NCI-H1092 (cell line): ENCODE data around the gene CTNNA2.
A peak's percentile ranks its signal among the peaks of the same experiment; 100 is the strongest.

Experiments used
- DNase-seq: peaks from one replicate; lab custom pipeline; 2025; lab: John Stamatoyannopoulos, UW

Gene CTNNA2

DNA sequence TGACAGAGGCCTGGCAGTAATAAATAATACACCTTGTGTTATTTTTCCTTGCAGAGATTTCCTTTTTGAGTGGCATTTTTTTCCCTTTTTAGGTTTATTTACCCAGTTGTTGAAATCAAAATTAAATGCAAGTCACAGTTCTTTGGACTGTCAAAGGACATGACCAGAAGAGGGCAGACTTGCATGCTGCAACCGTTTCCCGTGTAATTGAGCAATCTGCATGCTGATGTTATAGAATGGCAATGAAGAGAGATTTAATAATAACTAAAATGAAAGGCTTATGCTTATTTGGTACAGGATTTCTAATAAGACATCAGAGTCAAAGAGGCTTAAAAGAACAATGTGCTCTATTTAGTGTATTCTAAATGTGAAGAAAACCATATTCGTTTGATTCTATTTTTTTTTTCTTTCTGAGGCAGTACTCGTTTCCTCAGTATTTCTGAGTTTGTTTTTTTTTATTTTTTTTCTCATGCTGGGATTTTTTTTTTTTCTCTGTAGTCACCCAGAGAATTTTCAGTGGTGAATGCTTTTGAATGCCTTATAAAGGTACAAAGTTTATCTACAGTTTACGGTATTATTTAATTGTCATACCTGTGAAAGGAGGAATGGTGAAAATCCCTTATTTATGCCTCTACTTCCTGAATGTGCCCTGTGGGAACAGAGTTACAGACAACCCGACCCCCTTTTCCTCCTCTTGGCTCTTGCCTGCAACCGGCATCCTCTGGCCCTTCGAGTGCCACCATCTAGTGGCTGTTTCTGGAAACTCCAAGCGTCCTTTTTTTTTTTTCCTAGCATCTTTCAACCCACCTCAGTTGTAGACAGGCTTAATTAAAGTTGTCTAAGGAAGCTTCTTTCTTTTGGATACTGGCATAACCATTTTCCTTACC is 423.2 kb downstream of the CTNNA2 start:
- DNase-seq = peak; percentile 10

DNA sequence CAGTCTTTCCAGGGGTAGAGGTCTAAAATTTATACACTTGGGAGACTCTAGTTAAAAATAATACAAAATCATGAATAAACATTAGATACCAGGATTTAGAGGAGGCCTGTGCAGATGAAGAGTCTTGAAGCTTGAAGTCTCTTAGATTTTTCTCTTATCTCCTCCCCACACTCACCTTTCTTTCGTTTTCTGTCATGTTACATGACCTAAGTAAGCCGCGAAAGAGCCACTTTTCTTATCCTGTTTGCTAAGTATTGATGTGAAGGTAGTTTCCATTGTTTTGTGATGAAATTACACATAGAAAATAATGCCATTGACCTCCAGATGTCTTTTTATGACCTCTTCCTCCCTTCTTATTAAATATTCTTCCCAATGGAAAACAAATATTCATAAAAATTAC is 423.9 kb downstream of the CTNNA2 start:
- no peak for DNase-seq

DNA sequence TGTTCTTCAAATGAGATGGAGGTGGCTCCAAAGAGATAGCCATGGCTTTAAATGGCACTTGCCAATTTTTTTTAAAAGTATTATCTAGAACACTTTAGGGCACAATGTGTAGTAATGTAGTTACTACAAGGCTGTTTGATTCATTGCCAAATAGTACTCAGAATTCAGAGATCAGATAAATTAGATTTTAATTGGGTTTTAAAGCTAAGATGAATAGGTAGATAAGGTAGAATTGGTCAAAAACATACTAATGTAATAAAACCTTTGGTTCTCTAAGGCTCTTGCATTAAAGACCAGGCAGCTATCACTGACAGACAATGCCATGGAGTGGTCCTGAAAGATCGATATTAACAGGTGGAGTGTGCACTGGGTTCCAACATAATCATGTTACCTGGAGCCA is 425.8 kb downstream of the CTNNA2 start:
- DNase-seq = no peak

DNA sequence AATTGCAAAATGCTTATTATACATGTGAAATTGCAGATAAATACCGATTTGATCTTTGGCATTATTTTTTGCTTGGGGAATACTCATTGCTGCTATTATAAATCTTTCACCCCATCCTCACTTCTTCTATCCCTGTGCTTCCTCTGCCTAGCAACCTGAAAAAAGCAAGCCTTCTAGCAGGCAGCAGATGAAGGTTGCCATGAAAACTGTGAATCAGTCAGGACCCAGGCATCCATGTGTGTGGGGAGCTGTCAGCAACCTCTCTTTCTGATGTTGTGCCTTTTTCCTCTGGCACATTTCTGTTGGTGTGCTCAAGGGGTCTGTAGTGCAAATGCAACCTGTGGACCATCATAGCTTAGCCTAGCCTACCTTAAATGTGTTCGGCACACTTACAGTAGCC is 427.5 kb downstream of the CTNNA2 start:
- DNase-seq = no peak

DNA sequence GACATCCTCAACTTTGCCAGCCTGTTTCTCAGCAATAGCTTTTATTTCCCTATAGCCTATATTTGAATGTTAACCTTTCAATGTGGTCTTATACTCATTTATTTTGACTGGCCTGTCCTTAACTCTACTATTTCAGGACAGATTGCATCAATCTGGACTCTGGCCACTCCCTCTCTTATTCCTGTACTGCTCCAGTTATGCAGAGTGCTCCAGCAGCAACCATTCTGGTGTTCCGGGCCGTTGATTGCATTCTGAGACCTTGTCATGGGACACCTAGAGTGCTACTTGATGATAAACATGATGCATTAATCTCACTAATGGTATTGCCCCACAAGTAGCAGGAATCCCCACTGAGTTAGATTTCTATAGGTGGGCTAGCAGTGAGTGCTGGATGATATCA is 428.3 kb downstream of the CTNNA2 start:
- DNase-seq = no peak

DNA sequence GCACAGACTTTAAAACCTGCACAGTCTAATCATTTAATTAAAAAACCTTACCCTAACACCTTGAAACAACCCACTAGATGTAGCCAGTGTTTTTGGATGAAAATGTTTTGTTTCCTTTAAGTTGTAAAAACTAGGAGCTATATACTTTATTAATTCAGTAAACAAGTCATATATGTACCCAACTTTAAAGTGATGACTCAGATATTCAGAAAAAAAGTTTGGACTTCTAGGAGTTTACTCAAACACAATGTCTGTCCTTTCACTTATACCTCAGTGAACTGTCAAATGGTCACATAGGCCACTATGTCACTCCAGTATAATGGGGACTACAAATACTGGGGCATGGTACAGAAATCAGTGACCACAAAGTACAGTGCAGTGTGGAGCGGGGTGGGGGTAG is 431.4 kb downstream of the CTNNA2 start:
- DNase-seq = no peak

DNA sequence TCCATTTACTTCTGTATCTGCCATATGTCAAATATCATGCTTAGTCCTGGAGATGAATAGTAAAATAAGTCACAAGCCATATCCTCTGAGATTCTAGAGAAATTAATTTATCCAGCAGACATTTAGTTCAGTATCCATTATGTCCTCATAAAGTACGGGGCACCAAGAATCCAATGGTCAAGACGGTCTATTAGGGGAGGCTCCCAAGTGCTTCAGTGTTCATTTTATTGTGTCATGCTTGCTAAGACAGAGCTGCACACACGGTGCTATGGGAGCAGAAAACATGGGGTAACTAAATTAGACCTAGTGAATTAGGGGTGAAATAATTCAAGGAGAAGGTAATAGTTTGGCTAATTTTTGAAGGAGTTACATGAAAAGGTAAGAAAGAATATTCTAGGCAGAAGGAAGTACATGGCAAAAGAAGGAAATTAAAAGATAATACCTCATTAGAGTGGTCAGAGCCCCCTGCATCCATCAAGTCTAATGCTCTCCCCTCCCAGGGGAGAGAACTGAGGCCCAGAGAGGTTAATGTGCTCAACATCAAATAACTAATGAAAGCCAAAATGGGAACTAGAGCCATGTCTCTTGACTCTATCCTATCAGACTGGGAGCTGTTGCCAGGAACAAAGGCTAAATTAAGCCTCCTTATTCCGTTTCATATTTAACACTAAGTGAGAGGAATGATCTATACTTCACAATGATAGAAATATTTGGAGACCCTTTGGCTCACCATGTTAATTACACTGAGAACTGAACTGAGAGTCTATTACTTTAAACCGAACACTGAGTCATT is 433.0 kb downstream of the CTNNA2 start:
- no peak for DNase-seq

DNA sequence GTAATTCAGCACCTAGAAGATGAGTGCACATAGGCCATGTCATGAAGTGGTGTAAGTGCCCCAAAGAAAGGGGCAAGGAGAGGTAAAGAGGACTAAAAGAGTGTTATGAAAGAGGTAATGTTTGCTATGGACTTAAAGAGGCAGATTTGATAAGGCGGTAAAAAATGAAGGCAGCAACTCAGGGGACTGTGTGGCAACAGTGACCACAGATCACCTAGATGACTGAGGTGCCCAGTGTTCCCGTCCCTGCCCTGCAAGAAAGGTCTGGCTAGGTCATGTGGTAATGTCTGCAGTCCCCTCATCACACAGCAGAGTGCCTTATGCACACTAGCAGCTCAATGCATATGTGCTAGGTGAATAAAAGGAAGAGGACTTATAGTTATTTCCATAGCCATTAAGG is 434.9 kb downstream of the CTNNA2 start:
- no peak for DNase-seq

DNA sequence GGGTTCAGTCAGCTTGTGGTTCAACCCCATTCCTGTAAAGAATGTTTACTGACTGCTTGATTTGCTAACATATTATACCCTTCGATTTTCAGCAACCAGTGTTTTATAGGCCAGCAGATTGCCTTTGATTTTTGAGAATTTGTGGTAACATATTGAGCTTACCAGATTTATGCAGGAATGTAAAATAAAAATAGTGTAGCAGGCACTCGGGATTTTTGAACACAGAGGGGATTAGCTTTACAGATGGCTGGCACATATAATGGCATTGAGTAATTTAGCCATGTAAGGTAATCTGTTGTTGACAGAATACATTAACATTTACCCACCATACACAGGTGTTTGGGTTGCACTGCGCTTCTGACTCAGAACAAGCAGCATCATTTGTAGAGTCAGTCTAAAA is 437.7 kb downstream of the CTNNA2 start:
- no peak for DNase-seq

DNA sequence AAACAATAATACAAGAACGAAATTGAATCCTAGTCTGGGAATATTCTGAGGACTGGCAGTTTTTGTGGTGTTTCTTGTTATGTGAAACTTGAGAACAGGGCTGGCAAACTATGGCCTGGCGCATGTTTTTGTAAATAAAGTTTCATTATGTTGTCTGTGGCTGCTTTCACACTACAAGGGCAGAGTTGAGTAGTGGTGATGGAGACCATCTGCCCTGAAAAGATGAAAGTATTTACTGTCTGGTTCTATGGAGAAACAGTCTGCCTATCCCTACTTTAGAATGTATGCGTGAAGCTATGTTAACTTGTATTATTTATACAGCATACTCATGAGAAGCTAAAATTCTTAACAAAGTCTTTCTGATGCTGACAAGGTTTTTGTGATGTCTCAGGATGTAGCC is 439.8 kb downstream of the CTNNA2 start:
- DNase-seq = no peak

DNA sequence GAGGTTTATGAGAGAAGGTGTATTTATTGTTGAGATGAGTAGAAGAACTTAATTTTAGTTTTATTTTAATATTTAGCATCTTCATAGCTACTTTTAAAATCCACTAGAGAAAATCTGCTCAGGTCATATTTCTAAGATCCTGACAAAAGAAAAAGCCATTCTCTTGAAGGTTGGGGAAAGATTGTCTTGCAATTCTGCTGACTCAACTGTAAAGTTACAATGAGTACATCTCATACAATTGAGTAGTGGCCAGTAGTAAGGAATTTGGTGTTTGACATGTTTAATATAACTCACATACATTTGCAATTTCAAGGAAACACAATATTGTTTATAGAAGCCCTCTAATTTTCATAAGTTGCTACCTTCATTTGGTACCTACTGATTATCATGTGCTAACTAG is 447.2 kb downstream of the CTNNA2 start:
- DNase-seq = no peak

DNA sequence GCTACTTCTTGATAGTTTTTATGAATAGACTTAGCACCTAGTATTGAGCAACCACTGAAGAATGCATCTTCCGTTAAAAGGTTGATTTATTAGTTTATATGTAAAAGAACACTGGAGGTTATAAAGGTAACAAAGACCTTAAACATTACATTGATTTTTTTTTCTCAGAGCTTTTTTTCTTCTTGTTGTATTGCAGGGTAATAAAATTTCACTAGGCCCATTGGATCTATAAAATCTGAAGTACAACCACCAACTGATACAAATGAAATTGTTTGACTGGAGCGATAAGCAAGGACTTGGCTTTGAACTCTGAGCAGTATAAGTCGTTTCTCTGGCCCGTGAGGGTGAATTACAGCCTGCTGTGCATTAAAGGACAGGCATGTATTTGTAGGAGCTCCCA is 447.7 kb downstream of the CTNNA2 start:
- DNase-seq = no peak

DNA sequence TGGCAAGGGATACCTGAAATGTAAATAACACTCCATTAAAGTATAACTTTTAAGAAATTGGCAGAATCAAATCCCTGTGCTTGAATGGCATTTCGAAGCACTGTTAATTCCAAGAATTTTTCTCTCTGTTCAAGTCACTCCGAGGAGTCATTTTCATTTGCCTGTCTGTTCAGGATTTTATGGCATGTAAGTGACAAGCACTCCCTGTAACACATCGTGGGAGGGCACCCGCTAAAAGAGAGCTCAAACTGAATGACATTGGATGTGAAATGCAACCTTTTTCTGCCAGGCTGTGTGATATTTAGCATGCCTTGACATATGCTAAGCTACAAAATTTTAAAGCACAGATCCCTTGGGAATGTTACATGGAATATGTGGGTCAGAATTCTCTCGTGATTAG is 452.1 kb downstream of the CTNNA2 start:
- no peak for DNase-seq

DNA sequence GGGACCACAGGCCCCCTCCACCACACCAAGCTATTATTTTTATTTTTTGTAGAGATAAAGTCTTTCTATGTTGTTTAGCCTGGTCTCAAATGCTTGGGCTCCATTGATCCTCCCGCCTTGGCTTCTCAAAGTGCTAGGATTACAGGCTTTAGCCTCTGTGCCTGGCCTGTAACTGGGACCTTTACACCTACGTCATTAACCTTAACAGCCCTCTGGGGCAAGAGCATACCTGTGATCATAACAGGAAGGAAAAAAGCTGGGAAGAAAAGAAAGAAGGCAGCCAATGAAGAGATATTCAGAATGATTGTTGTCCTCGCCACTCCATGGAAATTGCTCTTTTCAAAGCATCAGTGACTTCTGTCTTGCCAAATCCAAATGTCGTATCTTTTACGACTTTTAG is 453.5 kb downstream of the CTNNA2 start:
- no peak for DNase-seq

DNA sequence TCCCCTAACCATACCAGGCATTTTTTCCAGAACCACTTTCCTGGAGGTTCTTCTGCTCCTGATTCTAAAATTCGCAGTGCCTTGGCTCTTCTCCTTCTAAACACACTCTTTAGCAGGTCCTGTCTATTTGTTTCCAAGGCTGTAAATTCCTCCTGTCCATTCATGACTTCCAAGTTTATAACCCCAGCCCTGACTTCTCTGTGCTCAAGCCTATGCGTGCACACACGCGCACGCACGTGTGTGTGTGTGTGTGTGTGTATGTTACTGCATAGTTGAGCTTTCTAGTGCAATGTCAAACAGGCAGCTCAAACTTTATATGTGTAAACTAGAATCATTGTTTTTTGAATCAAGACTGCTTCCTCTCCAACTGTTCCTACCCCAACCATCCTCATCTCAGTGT is 454.0 kb downstream of the CTNNA2 start:
- no peak for DNase-seq

DNA sequence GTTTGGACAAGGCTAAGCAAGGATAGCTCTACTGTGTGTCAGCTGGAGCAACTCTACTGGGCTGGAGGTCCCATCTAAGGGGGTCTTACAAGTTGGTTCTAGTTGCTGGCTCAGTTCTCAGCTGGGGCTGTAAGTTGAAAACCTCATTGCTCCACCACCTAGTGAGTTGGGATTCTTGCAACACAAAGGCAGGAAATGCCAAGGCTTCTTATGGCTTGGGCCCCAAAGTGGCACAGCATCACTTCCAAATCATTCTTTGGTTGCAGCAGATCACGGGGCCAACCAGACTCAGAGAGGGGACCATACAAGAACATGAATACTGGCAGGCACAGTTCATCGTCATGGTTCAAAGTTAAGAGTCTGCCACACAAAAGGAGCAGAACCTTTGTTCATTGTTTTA is 459.0 kb downstream of the CTNNA2 start:
- DNase-seq = no peak

DNA sequence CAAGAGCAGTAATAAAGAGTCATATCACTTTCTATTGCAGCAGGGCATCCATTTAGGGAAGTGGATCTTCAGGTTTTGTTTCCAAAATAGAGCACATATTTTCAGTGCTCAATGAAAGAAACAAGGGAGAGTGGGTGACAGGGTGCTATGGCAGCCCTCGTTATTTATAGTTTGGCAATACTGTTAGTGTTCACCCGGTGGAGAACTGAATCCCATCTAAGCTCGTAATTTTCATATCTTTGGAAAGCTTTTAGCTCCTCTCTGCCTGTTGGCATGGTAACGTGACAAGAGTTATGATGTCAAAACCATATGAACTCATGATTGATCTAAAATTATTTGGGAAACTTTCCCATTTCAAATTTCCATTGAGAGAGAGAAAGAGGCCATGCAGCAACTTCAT is 459.8 kb downstream of the CTNNA2 start:
- no peak for DNase-seq

DNA sequence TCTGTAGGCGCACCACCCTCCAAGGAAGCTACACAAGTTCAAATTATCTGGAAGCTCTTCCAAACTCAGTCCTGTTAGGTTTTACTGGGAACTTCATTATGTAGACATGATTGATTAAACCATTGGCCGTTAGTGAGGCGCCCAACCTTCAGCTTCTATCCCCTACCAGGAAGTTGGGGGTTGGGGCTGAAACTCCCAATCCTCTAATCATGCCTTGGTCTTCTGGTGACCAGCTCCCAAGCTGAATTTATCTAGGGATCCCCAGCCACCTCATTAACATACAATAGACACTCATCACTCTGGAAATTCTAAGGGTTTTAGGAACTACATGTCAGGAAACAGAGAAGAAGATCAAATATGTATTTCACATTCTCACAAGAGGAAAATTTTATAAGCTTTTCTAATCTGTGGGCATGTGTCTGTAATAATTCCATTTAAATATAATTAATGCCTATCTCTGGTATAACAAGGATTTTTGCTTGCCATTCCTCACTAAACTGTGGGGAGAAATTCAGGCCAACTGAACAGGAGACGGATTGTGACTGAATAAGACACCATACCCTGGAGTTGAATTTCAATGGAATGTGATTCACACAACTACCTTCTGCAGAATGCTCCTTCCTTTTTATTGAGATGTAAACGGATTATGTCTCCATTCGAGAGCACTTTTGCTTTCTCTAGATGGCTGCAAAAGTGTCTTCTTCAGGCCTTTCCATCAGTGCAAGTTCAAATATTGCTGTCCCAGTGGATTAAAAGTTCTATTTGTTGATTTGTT is 463.1 kb downstream of the CTNNA2 start:
- no peak for DNase-seq

DNA sequence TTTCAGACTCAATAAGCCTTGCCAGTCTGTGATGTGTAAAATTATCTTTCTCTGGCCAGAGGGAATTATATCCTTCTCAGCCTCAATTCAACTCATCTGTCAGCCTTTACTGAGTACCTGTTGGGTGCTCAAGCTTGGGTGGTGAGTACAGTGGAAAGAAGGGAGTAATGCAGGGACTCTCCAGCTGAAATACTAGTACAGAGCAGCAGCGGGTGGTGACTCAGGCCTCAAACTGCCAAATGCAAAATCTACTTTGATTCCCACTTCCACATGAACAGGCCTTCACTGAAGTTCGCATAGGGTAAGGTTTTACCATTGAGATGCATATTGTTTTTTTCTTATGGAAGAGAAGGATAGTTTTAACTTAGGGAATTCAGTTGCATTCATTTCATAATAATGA is 464.9 kb downstream of the CTNNA2 start:
- no peak for DNase-seq

DNA sequence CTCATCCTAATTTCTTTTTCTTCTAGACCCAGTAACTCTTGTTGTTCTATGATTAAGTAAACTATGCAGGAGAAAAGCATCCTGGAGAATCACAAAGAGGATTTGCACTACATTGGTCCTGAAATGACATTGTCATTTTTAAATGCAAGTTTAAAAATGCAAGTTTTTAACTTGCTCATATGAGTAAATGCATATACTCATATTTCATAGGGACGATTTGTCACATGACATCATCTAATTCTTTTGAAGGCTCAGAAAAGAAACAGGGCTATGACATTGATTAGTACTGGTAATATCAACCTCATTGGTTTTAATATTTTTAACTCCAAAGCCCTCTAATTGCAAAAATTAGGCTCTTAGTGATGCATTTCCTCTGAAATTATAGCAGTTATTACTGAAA is 467.3 kb downstream of the CTNNA2 start:
- no peak for DNase-seq

DNA sequence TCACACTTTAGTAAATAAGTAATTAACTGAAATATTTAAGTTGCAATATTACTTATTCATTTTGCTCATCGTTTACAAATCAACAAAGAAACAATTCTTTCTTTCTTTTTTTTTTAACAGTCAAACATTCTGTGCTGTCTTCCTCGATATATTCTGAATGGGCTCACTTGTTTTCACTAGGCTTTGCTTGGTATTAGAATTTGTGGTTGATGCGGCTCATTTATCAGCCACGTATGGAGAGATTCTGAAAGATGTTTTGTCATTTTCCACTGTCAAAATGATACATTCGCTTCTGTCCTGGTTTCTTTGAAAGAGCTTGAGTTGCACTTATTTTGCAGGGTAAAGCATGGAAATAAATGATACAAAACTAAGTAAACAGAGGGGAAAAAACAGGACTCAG is 468.0 kb downstream of the CTNNA2 start:
- DNase-seq = no peak

DNA sequence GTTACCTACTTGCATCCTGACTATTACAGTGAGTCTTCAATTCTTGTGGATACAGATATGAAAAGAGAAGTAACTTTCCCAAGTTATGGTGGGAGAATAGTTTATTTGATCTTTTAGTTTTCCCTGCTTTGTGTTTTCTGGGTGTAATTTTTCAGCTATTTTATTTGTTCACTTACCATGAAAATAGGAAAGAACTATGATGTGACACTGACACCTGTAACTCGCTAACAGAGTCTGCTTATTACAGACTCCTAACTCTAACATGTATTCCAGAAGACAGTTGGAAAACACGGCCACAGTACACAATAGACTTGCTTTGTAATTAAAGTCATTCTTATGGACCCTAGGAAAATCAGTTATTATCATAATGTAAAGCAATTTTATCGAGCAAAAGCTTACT is 468.5 kb downstream of the CTNNA2 start:
- no peak for DNase-seq

DNA sequence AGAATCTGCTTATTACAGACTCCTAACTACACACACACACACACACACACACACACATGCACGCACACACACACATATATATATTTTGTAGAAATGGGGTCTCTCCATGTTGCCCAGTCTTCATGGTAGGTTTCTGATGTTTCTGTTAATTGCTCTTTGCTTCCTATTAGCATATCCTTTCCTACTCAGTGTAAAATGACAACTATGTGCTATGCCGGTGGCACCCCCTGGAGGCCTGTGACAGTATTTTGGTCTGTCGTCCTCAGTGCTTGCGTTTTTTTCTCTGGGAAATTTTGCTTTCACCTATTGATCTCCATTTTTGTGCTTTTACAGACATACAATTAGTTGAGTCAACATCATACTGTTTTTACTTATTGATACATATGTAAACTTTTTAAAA is 469.6 kb downstream of the CTNNA2 start:
- no peak for DNase-seq
